Activated T-cell treated with anti-CD3 and anti-CD28 coated beads, Interleukin-2, amount 50 U/mL, for 72 hours (primary cell): Measurements from ENCODE around the gene PWWP2B. TPM values are rescaled to one million over a fixed set of nuclear protein-coding genes. Genes with fewer than 3 reads are reported as not detected.

Source experiments
- ATAC-seq, 2 donors: fragments of 150-1000 bp; cut with Tn5 transposase; replicated peaks in 1 of 2; 2 replicates each; pipeline ENCODE4 v1.10.0; 2021; ENCODE audit warnings: moderate library complexity in 2 of 2, mild to moderate bottlenecking in 1 of 2
- DNase-seq, 2 donors: peaks; one replicate each; pipeline ENCODE4 v3.0.0; 2021 to 2022; ENCODE audit warnings: mixed read lengths in 1 of 2
- H3K27ac Mint-ChIP-seq: one replicate; pipeline ENCODE4 v1.8.0; 2022; ENCODE audit warnings: mild to moderate bottlenecking, moderate library complexity, mixed read lengths
- H3K27me3 Mint-ChIP-seq: one replicate; pipeline ENCODE4 v1.8.0; 2022; ENCODE audit warnings: low read depth, mixed read lengths
- H3K36me3 Mint-ChIP-seq, 2 donors: one replicate each; pipeline ENCODE4 v1.8.0; 2022; ENCODE audit warnings: mixed read lengths in 2 of 2, mild to moderate bottlenecking in 1 of 2; ENCODE audit not compliant: insufficient read depth in 2 of 2
- H3K4me1 Mint-ChIP-seq: one replicate; pipeline ENCODE4 v1.8.0; 2022; ENCODE audit warnings: low read depth, mixed read lengths
- H3K4me3 Mint-ChIP-seq, 2 donors: one replicate each; pipeline ENCODE4 v1.8.0; 2022; ENCODE audit warnings: mild to moderate bottlenecking in 2 of 2, mixed read lengths in 2 of 2, moderate library complexity in 2 of 2
- H3K9me3 Mint-ChIP-seq, 2 donors: one replicate each; pipeline ENCODE4 v1.8.0; 2022; ENCODE audit warnings: mixed read lengths in 2 of 2
- total RNA-seq, 2 donors: library from RNA; stranded (reverse); gene quantifications; one replicate each; pipeline ENCODE4 v1.2.3, GENCODE V29; 2022

PWWP2B gene
- total RNA-seq, 2 donors from 2014 or later, result 3.1 to 5.2 TPM

GRCh38 chr10:132419538-132420468 lies 22.8 kb downstream of the PWWP2B start:
- no peak for ATAC-seq

GRCh38 chr10:132420469-132420980 lies 23.5 kb downstream of the PWWP2B start:
- H3K4me3 Mint-ChIP-seq, result no peak overlapping the region
- no peak overlapping the region for H3K27ac Mint-ChIP-seq
- peaks cover 8% of the 10 kb centered on the region for H3K4me1 Mint-ChIP-seq
- H3K9me3 Mint-ChIP-seq, result no peaks in the 10 kb centered on the region
- H3K27me3 Mint-ChIP-seq, result no peaks in the 10 kb centered on the region
- DNase-seq (no peak), ATAC-seq (no peak)
- no peaks in the 10 kb centered on the region for H3K36me3 Mint-ChIP-seq

More at GRCh38 chr10:132419538-132420468, 22.8 kb downstream of the PWWP2B start:
- no peaks in the 10 kb centered on the region for H3K36me3 Mint-ChIP-seq
- no peak overlapping the region for H3K27ac Mint-ChIP-seq
- DNase-seq, result no peak
- no peaks in the 10 kb centered on the region for H3K9me3 Mint-ChIP-seq
- no peaks in the 10 kb centered on the region for H3K27me3 Mint-ChIP-seq
- H3K4me3 Mint-ChIP-seq, result no peak overlapping the region
- peaks cover 12% of the 10 kb centered on the region for H3K4me1 Mint-ChIP-seq

GRCh38 chr10:132420981-132421846 lies 24.2 kb downstream of the PWWP2B start:
- no peaks in the 10 kb centered on the region for H3K27me3 Mint-ChIP-seq
- H3K27ac Mint-ChIP-seq, result peak overlapping the region; percentile 38
- DNase-seq (peak; percentile 25 to 33), ATAC-seq (peak; percentile 55 to 67)
- H3K36me3 Mint-ChIP-seq, result no peaks in the 10 kb centered on the region
- H3K9me3 Mint-ChIP-seq, result no peaks in the 10 kb centered on the region
- H3K4me3 Mint-ChIP-seq, result peak overlapping the region; percentile 22 to 67
- H3K4me1 Mint-ChIP-seq, result peaks cover 8% of the 10 kb centered on the region

- H3K27me3 Mint-ChIP-seq, result no peaks in the 10 kb centered on the region
- no peaks in the 10 kb centered on the region for H3K36me3 Mint-ChIP-seq
- H3K4me3 Mint-ChIP-seq, result peak overlapping the region; percentile 22 to 67
- H3K27ac Mint-ChIP-seq, result peak overlapping the region; percentile 38
- H3K4me1 Mint-ChIP-seq, result peaks cover 8% of the 10 kb centered on the region
- DNase-seq (no peak), ATAC-seq (no peak)
- H3K9me3 Mint-ChIP-seq, result no peaks in the 10 kb centered on the region
Observed at GRCh38 chr10:132421847-132422751, 25.1 kb downstream of the PWWP2B start.

DNA sequence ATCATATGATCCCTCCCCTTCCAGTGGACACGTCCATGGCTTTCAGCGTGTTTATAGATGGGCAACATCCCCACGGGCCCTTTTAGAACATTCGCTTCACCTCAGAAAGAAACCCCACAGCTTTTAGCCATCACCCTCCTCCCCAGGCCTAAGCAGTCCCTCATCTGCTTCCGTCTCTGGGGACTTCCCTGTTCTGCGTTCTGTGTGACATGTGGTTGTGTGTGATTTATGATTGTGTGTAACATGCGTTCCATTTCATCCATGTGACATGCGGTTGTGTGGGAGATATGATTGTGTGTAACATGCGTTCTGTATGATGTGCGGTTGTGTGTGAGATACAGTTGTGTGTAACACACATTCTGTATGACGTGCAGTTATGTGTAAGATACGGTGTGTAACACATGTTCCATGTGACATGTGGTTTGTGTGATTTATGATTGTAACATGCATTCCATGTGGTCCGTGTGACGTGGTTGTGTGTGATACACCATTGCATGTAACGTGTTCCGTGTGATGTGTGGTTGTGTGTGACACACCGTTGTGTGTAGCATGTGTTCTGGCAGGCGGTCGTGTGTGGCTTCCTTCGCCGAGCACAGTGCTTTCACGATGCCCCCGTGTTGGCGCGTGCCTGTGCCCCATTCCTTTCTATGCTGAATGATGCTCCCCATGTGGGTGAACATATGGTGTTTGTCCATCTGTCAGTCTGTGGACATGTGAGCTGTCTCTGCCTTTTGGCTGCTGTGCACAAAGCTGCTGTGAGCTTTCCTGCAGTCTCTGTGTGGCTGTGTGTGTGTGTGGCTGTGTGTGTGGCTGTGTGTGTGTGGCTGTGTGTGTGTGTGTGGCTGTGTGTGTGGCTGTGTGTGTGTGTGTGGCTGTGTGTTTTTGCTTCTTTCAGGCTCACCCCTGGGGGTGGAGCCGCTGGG lies 26.2 kb downstream of the PWWP2B start:
- H3K36me3 Mint-ChIP-seq, result no peaks in the 10 kb centered on the region
- DNase-seq (no peak), ATAC-seq (peak; percentile 30 to 43)
- no peaks in the 10 kb centered on the region for H3K9me3 Mint-ChIP-seq
- H3K4me3 Mint-ChIP-seq, result peak overlapping the region in 1 of 2 donors; percentile 20
- H3K4me1 Mint-ChIP-seq, result peaks cover 8% of the 10 kb centered on the region
- no peak overlapping the region for H3K27ac Mint-ChIP-seq
- H3K27me3 Mint-ChIP-seq, result no peaks in the 10 kb centered on the region

DNA sequence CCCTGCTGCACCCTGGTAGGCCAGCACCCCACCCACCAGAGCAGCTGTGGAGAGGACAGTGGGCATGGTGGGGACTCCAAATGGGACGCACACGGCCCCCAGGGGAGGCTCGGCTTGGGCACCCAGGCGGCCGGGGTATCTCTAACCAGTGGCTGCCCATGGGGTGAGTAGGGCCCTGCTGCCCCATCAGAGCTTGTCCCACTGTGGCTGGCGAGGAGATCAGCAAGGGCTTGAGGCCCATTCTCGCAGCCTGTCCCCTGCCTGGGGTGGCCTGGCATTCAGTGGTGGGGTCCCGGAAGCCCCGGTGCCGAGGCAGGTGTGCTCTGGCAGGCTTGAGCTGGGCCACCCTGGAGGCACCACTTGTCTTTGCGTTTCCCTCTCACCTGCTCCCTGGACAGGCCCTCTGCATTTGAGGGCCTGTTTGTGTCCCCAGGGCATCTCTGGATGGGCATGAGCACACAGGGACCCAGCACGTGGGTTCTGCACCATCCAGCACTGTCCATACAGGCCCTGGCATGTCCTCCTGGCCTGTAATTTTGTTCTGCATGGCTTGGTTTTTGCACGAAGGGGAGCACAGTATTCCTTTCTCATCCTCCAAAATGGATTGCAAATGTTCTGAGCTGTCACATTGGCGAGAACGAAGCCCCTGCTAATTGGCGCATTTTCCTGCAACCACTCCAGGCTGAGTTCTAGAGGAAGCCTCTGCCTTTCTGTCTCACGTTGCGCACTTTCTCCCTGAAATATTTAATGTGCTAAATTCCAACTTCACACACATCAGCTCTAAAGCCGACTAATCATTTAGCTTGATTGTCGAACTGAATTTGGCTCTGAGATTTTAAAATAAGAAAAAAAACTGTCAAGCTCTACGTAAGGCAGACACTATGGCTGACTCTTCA lies 27.2 kb downstream of the PWWP2B start:
- DNase-seq (no peak), ATAC-seq (no peak)
- H3K4me3 Mint-ChIP-seq, result no peak overlapping the region
- H3K27ac Mint-ChIP-seq, result no peak overlapping the region
- H3K36me3 Mint-ChIP-seq, result no peaks in the 10 kb centered on the region
- peaks cover 8% of the 10 kb centered on the region for H3K4me1 Mint-ChIP-seq
- no peaks in the 10 kb centered on the region for H3K27me3 Mint-ChIP-seq
- no peaks in the 10 kb centered on the region for H3K9me3 Mint-ChIP-seq

GRCh38 chr10:132425029-132425756 lies 28.2 kb downstream of the PWWP2B start:
- Mint-ChIP-seq H3K9me3 (no peaks in the 10 kb centered on the region), H3K27me3 (no peaks in the 10 kb centered on the region)

DNA sequence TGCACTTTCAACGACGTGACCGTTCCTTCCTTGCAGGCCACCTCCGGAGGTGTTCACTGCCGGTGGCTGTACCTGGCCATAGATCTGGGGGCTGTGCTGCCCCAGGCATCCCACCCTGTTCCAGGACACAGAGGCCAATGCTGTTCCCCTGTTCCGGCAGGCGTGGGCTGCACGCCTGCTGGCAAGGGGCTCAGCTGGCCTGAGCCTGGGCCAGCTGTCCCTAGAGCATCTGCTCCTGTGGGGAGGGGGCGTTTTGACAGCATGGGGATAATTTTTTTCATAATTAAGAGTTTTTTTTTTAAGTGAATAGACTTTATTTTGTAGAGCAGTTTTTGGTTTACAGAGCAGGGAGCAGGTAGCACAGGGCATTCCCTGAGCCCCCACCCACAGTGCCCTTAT lies 28.8 kb downstream of the PWWP2B start:
- ATAC-seq (no peak), DNase-seq (no peak)
- Mint-ChIP-seq H3K36me3 (no peaks in the 10 kb centered on the region), H3K4me3 (no peak overlapping the region), H3K27ac (no peak overlapping the region), H3K9me3 (no peaks in the 10 kb centered on the region), H3K27me3 (no peaks in the 10 kb centered on the region), H3K4me1 (peaks cover 8% of the 10 kb centered on the region)

More at GRCh38 chr10:132425029-132425756, 28.2 kb downstream of the PWWP2B start:
- Mint-ChIP-seq H3K27ac (no peak overlapping the region), H3K4me1 (peaks cover 8% of the 10 kb centered on the region), H3K4me3 (no peak overlapping the region), H3K36me3 (no peaks in the 10 kb centered on the region)
- DNase-seq (no peak), ATAC-seq (no peak)

DNA sequence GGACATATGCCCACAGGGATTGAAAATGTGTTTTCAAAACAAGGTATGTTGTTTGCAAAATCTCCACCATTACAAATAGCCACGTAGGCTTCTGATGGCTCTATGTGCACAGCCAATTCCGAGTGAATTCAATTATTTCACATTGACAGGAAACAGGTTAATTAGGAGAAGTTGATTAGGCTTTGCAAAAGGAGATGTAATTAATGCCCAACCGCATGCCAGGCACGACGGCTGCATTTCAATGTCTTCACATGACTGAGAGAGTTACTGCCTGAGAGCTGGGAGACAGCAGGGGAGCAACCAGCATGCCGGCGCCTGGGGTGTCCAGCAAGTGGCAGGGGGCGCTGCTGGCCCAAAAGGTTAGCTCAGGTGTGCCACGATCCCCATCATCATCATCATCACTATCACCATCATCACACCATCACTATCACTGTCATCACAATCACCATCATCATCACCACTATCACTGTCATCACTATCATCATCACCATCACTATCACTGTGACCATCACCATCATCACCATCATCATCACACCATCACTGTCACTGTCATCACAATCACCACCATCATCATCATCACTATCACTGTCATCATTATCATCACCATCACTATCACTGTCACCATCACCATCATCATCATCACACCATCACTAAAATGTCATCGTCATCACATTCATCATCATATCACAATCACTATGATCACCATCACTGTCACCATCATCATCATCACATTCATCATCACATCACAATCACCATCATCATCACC lies 30.2 kb downstream of the PWWP2B start:
- Mint-ChIP-seq H3K4me3 (no peak overlapping the region), H3K4me1 (peaks cover 8% of the 10 kb centered on the region), H3K27me3 (no peaks in the 10 kb centered on the region), H3K36me3 (no peaks in the 10 kb centered on the region), H3K27ac (no peak overlapping the region), H3K9me3 (no peaks in the 10 kb centered on the region)
- DNase-seq (no peak), ATAC-seq (peak in 1 of 2 donors; percentile 25)

DNA sequence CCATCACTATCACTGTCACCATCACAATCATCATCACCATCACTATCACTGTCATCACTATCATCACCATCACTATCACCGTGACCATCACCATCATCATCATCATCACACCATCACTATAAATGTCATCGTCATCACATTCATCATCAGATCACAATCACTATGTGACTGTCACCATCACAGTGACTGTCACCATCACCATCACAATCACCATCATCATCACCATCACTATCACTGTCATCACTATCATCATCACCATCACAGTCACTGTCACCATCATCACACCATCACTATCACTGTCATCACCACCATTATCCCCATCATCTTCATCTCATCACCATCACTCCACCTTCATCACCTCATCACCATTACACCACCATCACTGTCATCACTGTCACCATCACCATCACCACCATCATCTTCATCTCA lies 31.0 kb downstream of the PWWP2B start:
- H3K4me1 Mint-ChIP-seq, result peaks cover 4% of the 10 kb centered on the region
- ATAC-seq (peak; percentile 15 to 52), DNase-seq (no peak)
- no peaks in the 10 kb centered on the region for H3K27me3 Mint-ChIP-seq
- no peaks in the 10 kb centered on the region for H3K9me3 Mint-ChIP-seq
- H3K36me3 Mint-ChIP-seq, result no peaks in the 10 kb centered on the region
- H3K4me3 Mint-ChIP-seq, result no peak overlapping the region
- no peak overlapping the region for H3K27ac Mint-ChIP-seq
